GM18520 (cell line): ENCODE results near the gene MXI1.
"Not testable (repeated sequence)": the region's sequence is repeated elsewhere in the genome, so short reads cannot be mapped to it uniquely, and the experiment has no call there.

Source experiments
- ATAC-seq: cut with Tn5 transposase; IDR thresholded peaks from one replicate; pipeline ENCODE4 v1.9.1; 2021; ENCODE audit not compliant: unreplicated experiment

MXI1 gene

DNA sequence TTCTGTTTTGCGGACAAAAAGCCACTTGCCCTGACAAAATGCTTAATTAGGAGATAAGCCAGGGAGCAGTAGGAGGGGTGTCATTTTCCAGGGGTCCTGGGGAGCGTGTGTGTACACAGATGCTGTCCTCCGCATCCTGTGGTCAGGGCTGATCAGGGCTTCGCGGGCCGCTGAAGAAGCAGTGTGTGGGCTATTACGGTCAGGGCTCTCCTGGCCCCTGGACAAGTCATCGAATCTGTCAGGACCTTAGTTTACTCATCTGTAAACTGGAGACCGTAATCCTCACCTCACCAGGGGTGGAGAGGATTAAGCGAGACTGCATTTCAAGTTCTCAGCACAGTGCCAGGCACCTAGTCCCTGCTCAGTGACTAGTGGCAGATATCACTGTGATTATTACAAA lies 26.0 kb upstream of the MXI1 start:
- no peak for ATAC-seq

DNA sequence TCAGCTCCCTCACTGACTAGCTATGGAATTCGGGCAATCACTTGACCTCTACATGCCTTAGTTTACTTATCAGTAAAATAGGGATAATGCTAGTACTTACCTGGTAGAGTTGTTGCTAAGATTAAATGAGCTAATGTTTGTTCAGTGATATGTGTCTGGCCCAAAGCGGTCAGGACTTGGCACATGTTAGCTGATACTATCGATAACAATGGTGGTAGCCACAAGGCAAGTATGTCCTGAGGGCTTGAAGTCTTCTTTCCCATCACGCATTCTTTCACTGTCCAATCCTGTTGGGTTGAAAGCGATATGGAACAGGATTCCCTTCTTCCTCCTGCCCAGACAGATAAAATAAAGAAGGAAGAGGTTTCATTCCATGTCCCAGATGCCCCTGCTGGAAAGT lies 25.5 kb upstream of the MXI1 start:
- no peak for ATAC-seq

DNA sequence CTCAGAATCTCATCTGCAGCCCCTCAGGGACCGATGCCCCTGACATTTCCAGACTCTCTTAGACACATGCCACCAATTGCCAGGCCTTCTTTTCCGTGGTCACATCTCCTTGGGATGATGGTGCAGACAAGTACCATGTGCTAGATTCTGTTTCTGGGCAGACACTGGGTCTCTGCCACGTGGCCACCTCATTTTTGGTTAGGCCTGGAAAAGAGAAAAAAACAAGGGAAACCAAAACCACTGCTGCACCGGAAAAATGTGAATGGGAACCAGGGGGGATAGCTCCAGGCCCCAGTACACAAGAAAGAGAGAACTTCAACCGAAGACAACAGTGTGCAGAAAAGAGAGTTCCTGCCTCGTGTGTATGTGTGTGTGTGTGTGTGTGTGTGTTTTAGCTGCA lies 23.0 kb upstream of the MXI1 start:
- ATAC-seq = no peak

GRCh38 chr10:110185646-110186182 lies 21.7 kb upstream of the MXI1 start:
- ATAC-seq = not testable (repeated sequence)

- ATAC-seq = no peak
Observed at GRCh38 chr10:110190170-110190569, 17.2 kb upstream of the MXI1 start.

DNA sequence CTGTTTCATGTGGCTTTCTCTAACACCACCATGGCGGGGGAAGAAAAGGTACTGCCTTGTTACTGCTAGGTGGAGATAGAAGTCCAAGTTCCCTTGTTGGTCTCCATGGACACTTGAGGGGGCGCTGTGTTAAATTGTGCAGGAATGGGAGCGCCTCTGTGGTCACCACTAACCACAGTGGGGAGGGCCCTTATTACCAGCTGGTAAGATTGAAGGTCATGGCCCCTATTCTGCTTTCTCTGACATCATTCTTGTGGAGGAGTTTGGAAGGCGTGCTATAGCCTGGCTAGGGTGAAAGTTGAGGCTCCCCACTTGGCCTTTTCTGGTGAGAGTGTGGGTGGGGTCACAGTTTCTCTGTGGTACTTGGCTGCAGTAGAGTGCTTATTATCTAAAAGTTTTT lies 14.9 kb upstream of the MXI1 start:
- ATAC-seq = no peak

DNA sequence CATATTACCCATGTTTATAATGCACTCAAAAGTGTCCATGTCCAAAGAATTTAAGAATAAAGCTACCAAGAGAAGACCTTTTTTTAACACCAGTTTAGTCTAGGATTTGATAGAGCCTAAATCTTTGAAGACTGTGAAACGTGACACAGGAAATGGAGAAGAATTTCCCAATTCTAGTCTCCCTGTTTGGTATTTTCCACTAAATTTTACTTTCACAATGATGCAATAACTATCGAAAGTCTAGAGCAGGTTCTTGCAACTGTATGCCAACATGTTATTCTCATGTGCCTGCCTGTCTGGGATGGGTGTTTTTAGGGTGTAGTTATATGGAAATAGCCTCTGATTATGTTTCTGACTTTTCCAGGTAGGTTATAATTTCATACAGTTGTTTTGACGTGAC lies 6.9 kb upstream of the MXI1 start:
- no peak for ATAC-seq

DNA sequence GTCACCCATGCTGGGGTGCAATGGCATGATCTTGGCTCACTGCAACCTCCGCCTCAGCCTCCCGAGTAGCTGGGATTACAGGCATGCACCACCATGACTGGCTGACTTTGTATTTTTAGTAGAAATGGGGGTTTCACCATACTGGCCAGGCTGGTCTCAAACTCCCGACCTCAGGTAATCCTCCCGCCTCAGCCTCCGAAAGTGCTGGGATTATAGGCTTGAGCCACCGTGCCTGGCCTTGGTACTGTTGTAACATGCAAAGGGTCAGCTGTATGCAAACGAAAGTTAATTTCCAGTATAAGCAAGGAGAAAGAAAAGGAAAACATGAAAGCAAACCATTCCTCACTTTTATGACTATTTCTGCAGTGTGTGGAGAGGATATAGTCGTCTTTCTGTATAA lies 6.4 kb upstream of the MXI1 start:
- ATAC-seq = not testable (repeated sequence)

DNA sequence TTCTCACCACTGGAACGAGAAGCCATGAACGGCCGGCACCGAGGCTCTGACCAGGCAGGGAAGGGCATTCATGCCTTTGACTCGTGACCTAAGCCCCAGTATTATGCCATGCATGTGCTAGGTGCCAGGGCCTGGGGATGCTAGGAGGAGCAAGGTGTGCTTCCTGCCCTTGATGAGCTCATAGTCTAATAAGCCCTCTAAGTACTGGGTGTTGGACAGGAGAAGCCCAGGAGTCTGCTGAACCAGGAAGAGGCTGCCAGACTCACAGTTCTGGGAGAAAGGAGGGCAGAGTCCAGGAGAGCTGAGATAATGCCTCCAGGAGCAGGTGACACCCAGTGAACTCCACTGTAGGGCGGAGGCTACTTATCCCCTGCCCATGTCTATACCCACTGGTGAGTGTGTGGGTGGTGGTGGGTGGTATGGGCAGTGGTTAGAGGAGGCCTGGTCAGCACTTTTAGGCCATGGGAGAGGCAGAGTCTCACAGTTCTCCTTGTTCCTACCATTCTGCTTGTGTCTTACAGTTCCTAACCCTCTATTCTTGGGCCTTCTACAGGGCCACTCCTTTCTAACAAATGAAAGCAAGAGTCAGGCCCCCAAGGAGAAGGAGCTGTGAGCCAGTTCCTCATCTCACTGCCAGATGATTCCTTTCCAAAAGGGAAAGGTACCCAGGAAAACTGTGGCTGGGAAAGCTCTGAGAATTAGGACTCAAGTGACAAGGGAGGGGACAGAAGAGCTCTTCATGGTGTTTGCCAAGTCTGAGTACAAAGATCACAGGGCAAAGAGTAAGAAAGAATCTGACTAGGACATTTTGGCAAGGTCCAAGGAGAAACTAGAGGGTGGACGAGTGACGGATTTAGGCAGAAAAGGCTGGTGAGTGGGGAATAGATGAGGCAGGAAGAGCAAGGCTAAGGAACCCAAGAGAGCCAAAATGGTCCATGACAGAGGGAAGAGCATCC lies 3.6 kb upstream of the MXI1 start:
- ATAC-seq = no peak

- ATAC-seq = no peak
Observed at GRCh38 chr10:110205051-110205675, 2.2 kb upstream of the MXI1 start.

- no peak for ATAC-seq
Observed at GRCh38 chr10:110207805-110208613, 604 bp downstream of the MXI1 start.

- ATAC-seq = no peak
Observed at GRCh38 chr10:110208614-110209453, 1.4 kb downstream of the MXI1 start.

GRCh38 chr10:110209454-110209925 lies 2.1 kb downstream of the MXI1 start:
- no peak for ATAC-seq

GRCh38 chr10:110209926-110210673 lies 2.7 kb downstream of the MXI1 start:
- ATAC-seq = no peak

DNA sequence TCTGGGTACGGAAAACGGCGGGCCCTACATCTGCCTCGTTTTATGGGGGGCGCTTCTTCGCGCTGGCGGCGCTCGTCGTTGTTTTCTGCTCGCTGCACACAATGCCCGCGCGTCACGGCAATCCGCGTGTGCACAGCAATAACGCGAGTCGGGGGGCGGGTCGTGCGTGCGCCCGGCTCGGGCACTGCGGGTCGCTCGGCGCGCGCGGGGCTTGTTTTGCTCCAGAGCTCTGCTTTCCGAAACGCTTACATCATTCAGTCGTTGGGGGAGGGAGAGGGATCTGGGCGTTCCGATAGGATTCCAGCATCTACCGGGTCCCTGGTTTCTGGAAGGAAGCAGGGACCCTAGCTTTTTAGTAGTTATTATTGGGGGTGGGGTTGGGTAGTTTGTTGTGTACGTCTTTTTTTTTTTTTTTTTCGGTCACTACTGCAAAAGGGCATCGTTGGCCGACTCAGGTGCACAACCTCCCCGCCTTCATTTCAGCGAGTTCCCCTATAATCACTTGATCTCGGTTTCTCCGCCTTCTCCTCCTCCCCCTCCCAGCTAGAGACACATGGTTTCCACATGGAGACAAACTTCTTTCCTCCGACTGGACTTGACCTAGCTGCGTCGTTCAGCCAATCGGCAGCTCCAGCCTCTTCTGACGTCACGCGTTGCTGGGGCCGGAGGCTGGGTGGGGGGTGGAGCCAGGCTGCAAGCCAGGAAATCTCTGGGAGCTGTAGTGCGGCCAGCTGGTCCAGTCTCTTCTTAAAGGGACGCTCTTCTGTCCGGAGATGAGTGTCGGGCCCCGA lies 3.5 kb downstream of the MXI1 start:
- peak; percentile 67 for ATAC-seq

GRCh38 chr10:110211465-110211843 lies 4.0 kb downstream of the MXI1 start:
- ATAC-seq = no peak

DNA sequence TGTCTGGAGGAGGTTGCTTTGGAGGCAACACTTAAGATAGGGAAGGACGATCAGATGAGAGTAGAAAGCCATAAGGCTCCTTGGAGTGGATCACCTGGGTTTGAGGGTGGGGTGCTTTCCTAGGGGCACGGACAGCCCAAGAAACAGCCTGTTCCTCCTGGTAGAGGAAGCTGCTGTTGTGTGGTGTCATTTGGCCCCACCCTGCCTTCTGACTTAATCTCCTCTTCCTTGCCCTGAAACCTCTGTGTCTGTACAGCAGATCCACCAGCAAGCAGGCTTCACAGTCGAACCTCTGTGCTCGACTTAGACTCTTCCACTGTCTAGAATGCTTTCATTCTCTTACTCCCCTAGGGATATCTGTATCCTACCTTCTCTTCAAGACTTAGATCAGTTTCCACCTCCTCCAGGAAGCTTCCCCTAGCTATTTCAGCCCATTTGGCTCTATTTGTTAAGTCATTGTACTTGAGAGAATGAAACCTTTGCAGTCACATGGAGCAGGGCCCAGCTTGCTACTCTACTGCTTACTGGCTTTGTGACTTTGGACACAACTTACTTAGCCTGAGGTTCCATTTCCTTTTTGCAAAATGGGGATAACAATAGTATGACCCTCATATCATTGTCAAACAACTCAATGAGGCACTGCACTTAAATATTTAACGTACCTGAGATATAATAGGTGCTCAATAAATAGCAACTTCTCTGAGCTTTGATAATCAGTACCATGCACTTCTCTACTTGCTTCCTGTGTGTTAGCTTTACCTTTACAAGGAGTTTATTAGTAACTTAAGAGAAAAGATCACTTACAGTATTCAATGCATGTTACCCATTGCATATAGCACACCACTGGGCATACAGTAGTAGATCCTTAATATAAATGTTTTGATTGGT lies 5.0 kb downstream of the MXI1 start:
- ATAC-seq = no peak

DNA sequence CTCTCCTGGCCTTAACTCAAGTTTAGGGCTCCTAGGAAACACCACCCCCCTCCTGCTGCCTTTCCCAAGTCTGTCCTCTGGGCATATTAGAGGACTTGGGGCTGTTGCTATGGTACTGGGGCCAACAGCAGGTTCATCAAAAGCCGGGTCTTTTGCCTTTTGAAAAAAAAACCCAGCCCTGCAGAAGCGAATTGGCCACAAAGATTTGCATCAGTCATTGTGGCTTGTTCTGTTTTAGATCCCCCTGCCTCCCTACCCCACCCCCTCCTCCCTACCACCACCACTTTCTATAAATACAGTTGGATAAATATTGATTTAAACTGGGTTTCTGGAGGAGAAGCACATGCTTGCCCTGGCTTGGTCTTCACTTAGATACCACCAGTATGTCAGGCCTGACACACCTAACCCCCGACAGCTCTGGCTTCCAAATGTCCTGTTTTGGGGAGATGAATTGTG lies 7.0 kb downstream of the MXI1 start:
- ATAC-seq = no peak
